Hematopoietic multipotent progenitor cell treated with erythropoietin and hydrocortisone succinate and interleukin-3 and kit ligand, for 8 days (in vitro differentiated cells): ENCODE results near the gene SOX15.

Experiments
- DNase-seq: peaks from one replicate; pipeline ENCODE4 v3.0.0-alpha.2; 2015

SOX15 gene

GRCh38 chr17:7556627-7557026, 33.3 kb downstream of the SOX15 start:
- DNase-seq: no peak

GRCh38 chr17:7555320-7555948, 34.5 kb downstream of the SOX15 start:
- DNase-seq: no peak

GRCh38 chr17:7553356-7553755, 36.5 kb downstream of the SOX15 start:
- peak; percentile 85 for DNase-seq

DNA sequence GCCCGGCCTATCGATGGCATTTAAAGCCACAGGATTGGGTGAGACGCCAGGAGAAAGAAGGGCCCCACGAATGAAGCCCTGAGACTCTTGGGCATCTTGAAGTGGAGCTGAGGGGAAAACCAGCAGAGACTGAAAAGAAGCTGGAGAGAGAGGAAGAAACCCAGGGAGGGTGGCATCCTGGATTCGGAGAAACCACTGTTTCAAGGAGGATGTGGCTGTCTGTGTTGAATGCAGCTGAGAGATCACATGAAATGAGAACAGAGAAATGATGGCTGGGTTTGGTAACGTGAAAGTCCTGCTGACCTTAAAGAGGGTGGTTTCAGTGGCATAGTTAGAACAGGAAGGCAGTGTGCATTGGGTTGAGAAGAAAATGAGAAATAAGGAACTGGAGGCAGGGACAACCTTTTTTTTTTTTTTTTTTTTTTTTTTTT, 37.3 kb downstream of the SOX15 start:
- DNase-seq: no peak

DNA sequence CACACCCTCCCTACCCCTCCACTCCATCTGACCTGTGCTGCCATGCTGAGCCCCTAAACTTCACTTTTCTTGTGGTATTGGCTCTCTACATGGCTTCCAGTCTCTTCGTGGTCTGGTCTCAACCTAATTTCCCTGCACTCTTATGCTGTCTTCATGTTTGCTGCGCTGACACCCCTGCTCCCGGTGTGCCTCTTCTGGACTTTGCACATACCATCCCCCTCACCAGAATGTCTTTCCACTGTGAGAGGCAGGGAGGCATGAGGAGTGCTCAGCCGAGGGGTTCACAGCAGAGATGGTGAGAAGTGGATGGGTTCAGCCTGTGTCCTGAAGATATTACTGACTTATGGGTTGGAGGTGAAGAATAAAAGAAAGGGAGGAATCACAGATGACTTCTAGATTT, 38.5 kb downstream of the SOX15 start:
- DNase-seq: no peak

- no peak for DNase-seq
These were observed 39.5 kb downstream of the SOX15 start for GRCh38 chr17:7550344-7550743.

GRCh38 chr17:7549401-7550055, 40.4 kb downstream of the SOX15 start:
- DNase-seq: no peak

GRCh38 chr17:7548585-7549400, 41.1 kb downstream of the SOX15 start, which contains the start of gene TNFSF12:
TNFSF12 (plus strand) TSS chr17:7549058; CDS start chr17:7549154, 96 bp downstream.
- DNase-seq: peak; percentile 28

DNA sequence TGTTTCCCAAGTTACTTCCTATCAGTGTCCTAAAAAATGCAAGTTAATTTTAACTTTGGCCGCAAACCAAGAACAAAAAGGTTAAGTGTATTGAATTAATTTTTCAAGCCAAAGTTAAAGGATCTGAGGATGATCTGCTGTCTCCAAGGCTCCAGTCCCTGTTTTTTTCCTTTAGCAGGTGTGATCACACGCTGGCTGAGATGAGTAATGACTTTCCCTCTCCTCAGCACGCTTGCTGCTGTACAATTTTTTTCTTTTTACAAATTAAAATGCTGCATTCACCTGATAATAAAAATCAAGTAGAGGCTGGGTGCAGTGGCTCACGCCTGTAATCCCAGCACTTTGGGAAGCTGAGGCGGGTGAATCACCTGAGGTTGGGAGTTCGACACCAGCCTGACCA, 45.0 kb downstream of the SOX15 start:
- no peak for DNase-seq

GRCh38 chr17:7541074-7541621, 48.7 kb downstream of the SOX15 start:
- DNase-seq: no peak

DNA sequence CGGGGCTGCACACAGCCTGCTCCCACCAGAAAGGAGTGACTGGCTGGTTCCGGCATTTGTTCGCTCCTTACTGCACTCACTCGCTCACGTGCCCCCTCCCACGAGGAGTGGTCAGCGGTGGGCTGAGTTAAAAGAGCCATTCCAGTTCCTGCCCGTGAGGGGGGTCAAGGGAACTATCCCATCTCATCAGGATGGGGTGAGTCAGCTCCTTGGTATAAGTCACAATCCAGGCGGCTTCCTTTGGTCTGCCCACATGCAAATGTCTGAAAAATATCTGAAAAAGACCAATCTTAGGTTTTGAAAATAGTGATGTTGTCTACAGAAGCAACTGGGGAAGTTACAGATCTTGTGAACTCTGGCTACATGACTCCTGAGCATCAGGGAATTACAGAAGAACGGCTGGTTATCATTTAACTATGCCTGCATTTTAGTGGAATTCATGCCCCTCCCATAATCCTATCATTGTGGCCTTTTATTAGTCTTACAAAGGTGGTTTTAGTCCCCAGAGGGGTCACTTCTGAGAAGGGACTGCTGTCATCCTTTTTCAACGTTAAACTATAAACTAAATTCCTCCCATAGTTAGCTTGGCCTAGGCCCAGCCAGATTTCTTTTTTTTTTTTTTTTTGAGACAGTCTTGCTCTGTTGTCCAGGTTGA, 50.9 kb downstream of the SOX15 start:
- no peak for DNase-seq
